ENCODE results near the gene TIMMDC1. TPM values are rescaled to one million over a fixed set of nuclear protein-coding genes. Genes with fewer than 3 reads are reported as not detected.

The TIMMDC1 gene
- total RNA-seq, 1 donor from 2014 or later = 91.7 TPM

GRCh38 chr3:119492810-119493209, 5.5 kb upstream of the TIMMDC1 start:
- H3K27ac Mint-ChIP-seq = no peak overlapping the region
- DNase-seq (ENCODE audit: low spot score) = no peak
- no peak overlapping the region for H3K4me3 ChIP-seq
- peaks cover 2% of the 10 kb centered on the region for H3F3A ChIP-seq (ENCODE audit: low read depth)
- H3K9me3 ChIP-seq (ENCODE audit: low read depth) = no peaks in the 10 kb centered on the region
- TF ChIP-seq CTCF (IDR thresholded peaks at IDR 0.05) (no peak), EZH2phosphoT487 (IDR thresholded peaks at IDR 0.05) (no peak), EZH2 (IDR thresholded peaks at IDR 0.05) (no peak)
- H3K27me3 ChIP-seq = no peaks in the 10 kb centered on the region
- no peaks in the 10 kb centered on the region for H3K9me3 Mint-ChIP-seq
- H3K79me2 ChIP-seq (ENCODE audit: low read depth) = peaks cover 6% of the 10 kb centered on the region
- H3K36me3 Mint-ChIP-seq = peaks cover 7% of the 10 kb centered on the region
- H3K36me3 ChIP-seq = peaks cover 3% of the 10 kb centered on the region
- no peaks in the 10 kb centered on the region for H4K20me1 ChIP-seq (ENCODE audit: low read depth)
- no peak overlapping the region for H3K9ac ChIP-seq
- peaks cover 5% of the 10 kb centered on the region for H3K4me1 ChIP-seq
- H3K27me3 Mint-ChIP-seq (ENCODE audit: insufficient read depth, low read depth) = no peaks in the 10 kb centered on the region
- H3K4me2 ChIP-seq = no peak overlapping the region
- H2AFZ ChIP-seq (replicated peaks) = no peak overlapping the region
- H3K27ac ChIP-seq = no peak overlapping the region
- peaks cover 5% of the 10 kb centered on the region for H3K4me1 Mint-ChIP-seq
- H3K4me3 Mint-ChIP-seq = no peak overlapping the region

- no peaks in the 10 kb centered on the region for H3K27me3 Mint-ChIP-seq (ENCODE audit: insufficient read depth, low read depth)
- H3K36me3 ChIP-seq = peaks cover 3% of the 10 kb centered on the region
- H3K4me1 ChIP-seq = peaks cover 7% of the 10 kb centered on the region
- H3K9me3 ChIP-seq (ENCODE audit: low read depth) = no peaks in the 10 kb centered on the region
- H3K9me3 Mint-ChIP-seq = no peaks in the 10 kb centered on the region
- peaks cover 5% of the 10 kb centered on the region for H4K20me1 ChIP-seq (ENCODE audit: low read depth)
- H3K36me3 Mint-ChIP-seq = peaks cover 7% of the 10 kb centered on the region
- H3K9ac ChIP-seq = no peak overlapping the region
- peaks cover 5% of the 10 kb centered on the region for H3K4me1 Mint-ChIP-seq
- H3K4me3 Mint-ChIP-seq = no peak overlapping the region
- H3K4me3 ChIP-seq = no peak overlapping the region
- TF ChIP-seq EZH2phosphoT487 (IDR thresholded peaks at IDR 0.05) = no peak
- TF ChIP-seq EZH2 (IDR thresholded peaks at IDR 0.05) = no peak
- TF ChIP-seq CTCF (IDR thresholded peaks at IDR 0.05) = peak; percentile 31
- H3K27ac ChIP-seq = no peak overlapping the region
- H3F3A ChIP-seq (ENCODE audit: low read depth) = peaks cover 9% of the 10 kb centered on the region
- H2AFZ ChIP-seq (replicated peaks) = no peak overlapping the region
- no peaks in the 10 kb centered on the region for H3K27me3 ChIP-seq
- no peak overlapping the region for H3K27ac Mint-ChIP-seq
- no peak overlapping the region for H3K4me2 ChIP-seq
- peaks cover 19% of the 10 kb centered on the region for H3K79me2 ChIP-seq (ENCODE audit: low read depth)
- no peak for DNase-seq (ENCODE audit: low spot score)
Observed at GRCh38 chr3:119494597-119494996, 3.8 kb upstream of the TIMMDC1 start.

GRCh38 chr3:119497820-119498185, 544 bp upstream of the TIMMDC1 start:
- Mint-ChIP-seq H3K9me3 (no peaks in the 10 kb centered on the region), H3K4me3 (peak overlapping the region; percentile 99), H3K4me1 (peaks cover 19% of the 10 kb centered on the region), H3K27ac (peak overlapping the region; percentile 97), H3K36me3 (peaks cover under 1% of the 10 kb centered on the region), H3K27me3 (ENCODE audit: insufficient read depth, low read depth) (peaks cover 2% of the 10 kb centered on the region)
- Histone ChIP-seq H3K27me3 (no peaks in the 10 kb centered on the region), H3K79me2 (ENCODE audit: low read depth) (peaks cover 51% of the 10 kb centered on the region), H3K36me3 (no peaks in the 10 kb centered on the region), H4K20me1 (ENCODE audit: low read depth) (peaks cover 15% of the 10 kb centered on the region), H3K4me2 (peak overlapping the region; percentile 93), H3F3A (ENCODE audit: low read depth) (peaks cover 6% of the 10 kb centered on the region), H3K9me3 (ENCODE audit: low read depth) (no peaks in the 10 kb centered on the region), H3K27ac (no peak overlapping the region), H3K4me3 (peak overlapping the region; percentile 67), H3K4me1 (peaks cover 19% of the 10 kb centered on the region), H3K9ac (peak overlapping the region; percentile 63), H2AFZ (replicated peaks) (peak overlapping the region; percentile 84)
- peak; percentile 25 for DNase-seq (ENCODE audit: low spot score)
- TF ChIP-seq EZH2 (IDR thresholded peaks at IDR 0.05) = no peak
- TF ChIP-seq EZH2phosphoT487 (IDR thresholded peaks at IDR 0.05) = no peak
- TF ChIP-seq CTCF (IDR thresholded peaks at IDR 0.05) = no peak

Measured in neural progenitor cell (in vitro differentiated cells).